Activated naive CD8-positive, alpha-beta T cell (primary cell): ENCODE data around the gene VDR.
"Not testable (repeated sequence)": the region's sequence is repeated elsewhere in the genome, so short reads cannot be mapped to it uniquely, and the experiment has no call there.

ENCODE experiments used
- H3K27ac Mint-ChIP-seq: one replicate; pipeline ENCODE4 v1.8.0; 2021; ENCODE audit warnings: mixed read lengths
- H3K27me3 Mint-ChIP-seq: one replicate; pipeline ENCODE4 v1.8.0; 2021; ENCODE audit warnings: mixed read lengths
- H3K36me3 Mint-ChIP-seq: one replicate; pipeline ENCODE4 v1.8.0; 2021; ENCODE audit warnings: mixed read lengths
- H3K4me1 Mint-ChIP-seq: one replicate; pipeline ENCODE4 v1.8.0; 2021; ENCODE audit warnings: low read depth, mixed read lengths
- H3K4me3 Mint-ChIP-seq: one replicate; pipeline ENCODE4 v1.8.0; 2021; ENCODE audit warnings: mild to moderate bottlenecking, mixed read lengths
- H3K9me3 Mint-ChIP-seq: one replicate; pipeline ENCODE4 v1.8.0; 2021; ENCODE audit warnings: low read depth, mixed read lengths

The VDR gene

GRCh38 chr12:47818467-47819137, 86.2 kb downstream of the VDR start:
- Mint-ChIP-seq H3K27ac (peak overlapping the region; percentile 99), H3K9me3 (no peaks in the 10 kb centered on the region), H3K36me3 (peaks cover 13% of the 10 kb centered on the region), H3K27me3 (no peaks in the 10 kb centered on the region), H3K4me1 (peaks cover 80% of the 10 kb centered on the region), H3K4me3 (peak overlapping the region; percentile 94)

DNA sequence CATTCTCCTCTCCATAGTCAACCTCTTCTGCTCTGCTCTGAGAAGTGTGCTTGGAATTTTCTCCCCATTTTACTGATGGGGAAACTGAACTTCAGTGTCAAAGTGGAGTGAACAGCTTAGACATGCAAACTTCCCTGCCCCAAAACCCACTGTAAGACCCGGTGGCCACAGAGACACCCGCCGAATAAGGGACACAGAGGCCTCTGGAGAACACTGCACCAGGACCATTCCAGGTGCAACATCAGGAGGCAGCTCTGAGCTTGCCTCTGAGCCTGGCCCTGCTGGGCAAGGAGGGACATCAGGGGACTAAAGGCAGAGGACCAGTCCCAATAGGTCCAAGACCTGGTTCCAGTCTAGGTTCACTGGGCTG, 86.8 kb downstream of the VDR start:
- Mint-ChIP-seq H3K27me3 (no peaks in the 10 kb centered on the region), H3K4me1 (peaks cover 80% of the 10 kb centered on the region), H3K27ac (peak overlapping the region; percentile 99), H3K4me3 (peak overlapping the region; percentile 94), H3K36me3 (peaks cover 15% of the 10 kb centered on the region), H3K9me3 (no peaks in the 10 kb centered on the region)

GRCh38 chr12:47817272-47818006, 87.4 kb downstream of the VDR start:
- Mint-ChIP-seq H3K4me1 (peaks cover 78% of the 10 kb centered on the region), H3K27me3 (no peaks in the 10 kb centered on the region), H3K27ac (peak overlapping the region; percentile 99), H3K4me3 (peak overlapping the region; percentile 94), H3K9me3 (no peaks in the 10 kb centered on the region), H3K36me3 (peaks cover 15% of the 10 kb centered on the region)

DNA sequence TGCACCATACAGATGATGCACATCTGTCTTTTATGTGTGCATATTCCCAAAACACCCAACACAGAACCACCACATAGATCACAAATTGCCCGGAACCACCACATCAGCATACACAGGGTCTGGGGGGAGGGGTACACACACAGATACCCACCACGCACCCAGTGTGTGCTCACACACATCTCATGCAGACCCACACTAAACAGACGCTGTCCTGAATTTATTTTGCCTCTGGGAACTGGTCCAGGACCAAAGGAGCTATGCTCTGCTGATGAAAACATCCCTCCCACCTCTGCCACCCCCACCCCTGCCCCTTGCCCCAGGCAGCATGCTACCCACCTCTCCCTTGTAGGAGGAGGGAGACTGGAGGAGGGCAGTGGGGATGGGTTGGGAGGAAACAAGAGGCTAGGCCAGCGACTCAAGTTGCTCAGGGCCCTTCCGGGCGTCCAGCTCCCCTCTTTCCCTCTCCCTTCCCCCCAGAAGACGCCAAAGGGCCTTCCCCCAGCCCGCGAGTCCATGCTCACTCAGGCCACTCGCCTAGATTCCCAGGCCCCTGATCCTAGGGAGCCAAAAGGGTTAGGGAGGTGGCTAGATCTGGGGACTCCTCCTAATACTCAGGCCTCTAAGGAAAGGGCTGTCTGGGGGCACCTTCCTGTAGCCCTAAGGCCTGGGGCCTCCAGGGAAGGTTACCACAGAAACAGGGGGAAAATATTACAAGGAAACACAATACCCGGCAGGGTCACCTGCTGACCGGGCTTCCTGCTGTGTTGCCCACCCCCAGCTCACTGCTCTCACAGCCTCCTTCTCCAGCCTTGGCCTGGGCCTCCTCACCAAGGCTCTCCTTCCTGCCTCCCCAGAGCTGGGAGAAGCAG, 88.2 kb downstream of the VDR start:
- Mint-ChIP-seq H3K36me3 (peaks cover 15% of the 10 kb centered on the region), H3K4me1 (peaks cover 77% of the 10 kb centered on the region), H3K27me3 (no peaks in the 10 kb centered on the region), H3K27ac (peak overlapping the region; percentile 99), H3K4me3 (peak overlapping the region; percentile 94), H3K9me3 (no peaks in the 10 kb centered on the region)

DNA sequence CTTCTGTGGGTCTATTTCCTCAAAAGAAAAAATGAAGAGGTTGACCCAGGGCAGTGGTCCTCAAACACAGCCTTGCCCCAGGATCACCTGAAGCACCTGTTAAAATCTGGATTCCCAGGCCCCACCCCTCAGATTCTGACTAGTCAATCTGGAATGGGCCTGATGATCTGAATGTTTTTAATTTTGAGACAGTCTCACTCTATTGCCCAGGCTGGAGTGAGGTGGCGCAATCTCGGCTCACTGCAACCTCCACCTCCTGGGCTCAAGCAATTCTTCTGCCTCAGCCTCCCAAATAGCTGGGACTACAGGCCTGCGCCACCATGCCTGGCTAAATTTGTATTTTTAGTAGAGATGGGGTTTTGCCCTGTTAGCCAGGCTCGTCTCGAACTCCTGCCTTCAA, 89.3 kb downstream of the VDR start:
- peaks cover 15% of the 10 kb centered on the region for H3K36me3 Mint-ChIP-seq
- H3K9me3 Mint-ChIP-seq, H3K27me3 Mint-ChIP-seq: not testable (repeated sequence)
- peaks cover 78% of the 10 kb centered on the region for H3K4me1 Mint-ChIP-seq
- peak overlapping the region; percentile 94 for H3K4me3 Mint-ChIP-seq
- H3K27ac Mint-ChIP-seq, result peak overlapping the region; percentile 99

- peaks cover 82% of the 10 kb centered on the region for H3K4me1 Mint-ChIP-seq
- peak overlapping the region; percentile 94 for H3K4me3 Mint-ChIP-seq
- H3K9me3 Mint-ChIP-seq, result no peaks in the 10 kb centered on the region
- peaks cover 15% of the 10 kb centered on the region for H3K36me3 Mint-ChIP-seq
- no peaks in the 10 kb centered on the region for H3K27me3 Mint-ChIP-seq
- H3K27ac Mint-ChIP-seq, result peak overlapping the region; percentile 99
Observed at GRCh38 chr12:47814539-47815170, 90.1 kb downstream of the VDR start.

DNA sequence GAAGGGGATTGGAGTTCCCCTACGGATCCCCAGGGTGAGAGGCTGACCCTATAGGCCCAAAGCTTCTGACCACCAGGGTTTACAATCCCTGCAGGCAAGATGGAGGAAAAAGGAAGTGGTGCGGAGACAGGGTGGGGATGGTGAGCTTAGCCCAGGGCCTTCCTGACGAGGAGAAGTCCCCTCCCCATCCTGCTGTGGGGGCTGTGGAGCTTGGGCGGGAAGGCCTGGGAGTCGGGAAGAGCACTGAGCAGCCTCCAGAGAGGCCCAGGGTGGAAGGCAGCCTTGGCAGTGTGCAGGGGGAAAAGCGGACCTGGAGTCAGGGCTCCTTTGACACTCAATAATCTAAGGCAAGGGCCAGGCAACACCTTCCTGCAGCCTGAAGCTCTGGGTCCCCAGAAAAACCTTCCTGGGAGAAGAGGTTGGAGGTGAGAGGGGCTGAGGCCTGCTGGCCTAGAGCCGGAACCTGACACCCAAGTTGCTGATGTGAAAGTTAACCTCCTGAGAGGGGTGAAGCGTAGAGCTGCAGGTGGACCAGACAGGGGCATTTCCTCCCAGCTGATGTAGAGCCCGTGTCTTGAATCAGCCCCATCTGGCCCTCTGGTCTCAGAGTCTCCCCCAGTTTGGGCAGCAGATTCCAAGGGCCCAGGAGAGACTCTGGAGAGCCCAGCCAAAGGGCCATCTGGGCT, 91.1 kb downstream of the VDR start:
- H3K9me3 Mint-ChIP-seq, result no peaks in the 10 kb centered on the region
- peak overlapping the region; percentile 99 for H3K27ac Mint-ChIP-seq
- H3K27me3 Mint-ChIP-seq, result no peaks in the 10 kb centered on the region
- H3K36me3 Mint-ChIP-seq, result peaks cover 15% of the 10 kb centered on the region
- H3K4me3 Mint-ChIP-seq, result peak overlapping the region; percentile 94
- peaks cover 89% of the 10 kb centered on the region for H3K4me1 Mint-ChIP-seq

GRCh38 chr12:47812797-47813510, 91.8 kb downstream of the VDR start:
- H3K4me3 Mint-ChIP-seq, result peak overlapping the region; percentile 94
- H3K4me1 Mint-ChIP-seq, result peaks cover 93% of the 10 kb centered on the region
- H3K36me3 Mint-ChIP-seq, result peaks cover 15% of the 10 kb centered on the region
- peak overlapping the region; percentile 99 for H3K27ac Mint-ChIP-seq
- no peaks in the 10 kb centered on the region for H3K9me3 Mint-ChIP-seq
- no peaks in the 10 kb centered on the region for H3K27me3 Mint-ChIP-seq

DNA sequence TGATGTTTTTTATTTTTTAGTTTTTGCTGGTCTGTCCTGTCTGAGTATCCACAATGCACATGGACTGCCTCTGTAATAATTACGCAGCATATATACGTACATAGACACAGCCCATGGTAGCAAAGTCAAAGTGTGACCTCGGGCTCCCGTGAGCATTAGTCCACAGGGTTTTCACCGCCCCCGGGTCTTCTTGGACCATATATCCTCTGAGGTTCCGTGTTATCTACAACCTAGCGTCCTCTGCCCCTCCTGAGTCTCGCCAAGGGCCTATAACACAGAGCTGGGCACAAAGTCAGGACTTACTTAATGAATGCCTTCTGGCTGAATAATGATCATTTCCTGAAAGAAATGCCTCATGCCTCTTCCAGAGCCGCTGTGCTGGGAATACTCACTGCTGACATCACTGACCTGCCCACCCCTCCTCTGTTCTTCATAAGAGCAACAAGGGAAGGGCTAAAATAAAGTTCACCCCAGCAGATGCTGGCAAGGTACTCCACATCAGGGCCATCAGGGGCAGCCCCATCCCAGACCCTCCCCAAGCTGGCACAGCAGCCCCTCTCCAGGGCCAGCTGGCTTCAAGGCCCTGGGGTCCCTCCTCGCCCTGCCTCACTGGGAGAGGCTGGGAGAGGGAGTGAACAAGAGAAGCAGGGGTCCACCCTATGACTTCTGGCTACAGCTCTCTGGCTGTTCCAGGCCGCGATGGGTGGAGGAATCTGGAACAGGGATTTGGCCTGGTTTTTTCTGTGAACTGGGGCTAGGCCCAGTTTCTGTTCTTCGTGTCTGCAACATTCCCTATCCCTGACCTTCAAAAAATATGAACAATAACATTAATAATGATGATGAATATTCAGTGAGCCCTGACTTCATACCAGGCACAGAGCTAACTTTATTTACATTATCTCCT, 93.0 kb downstream of the VDR start:
- Mint-ChIP-seq H3K27me3 (no peaks in the 10 kb centered on the region), H3K27ac (peak overlapping the region; percentile 99), H3K9me3 (no peaks in the 10 kb centered on the region), H3K4me1 (peaks cover 95% of the 10 kb centered on the region), H3K4me3 (peak overlapping the region; percentile 94), H3K36me3 (peaks cover 14% of the 10 kb centered on the region)

DNA sequence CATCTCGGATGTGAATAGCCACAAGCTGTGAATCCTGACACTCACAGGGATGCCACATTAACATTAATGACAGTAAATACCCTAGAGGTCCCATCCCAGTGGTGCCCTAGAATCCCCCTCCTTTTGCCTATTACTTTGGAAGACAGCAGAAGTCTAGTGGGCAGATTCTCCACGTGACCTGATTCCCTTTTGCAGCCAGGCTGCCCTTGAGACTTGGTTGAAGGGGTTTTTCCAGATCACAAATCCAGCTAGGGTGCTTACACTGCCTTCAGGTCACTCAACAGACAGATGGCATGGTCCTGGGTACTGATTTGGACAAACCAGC, 93.8 kb downstream of the VDR start:
- Mint-ChIP-seq H3K36me3 (peaks cover 14% of the 10 kb centered on the region), H3K9me3 (no peaks in the 10 kb centered on the region), H3K27me3 (no peaks in the 10 kb centered on the region), H3K4me3 (peak overlapping the region; percentile 87), H3K27ac (peak overlapping the region; percentile 99), H3K4me1 (peaks cover 95% of the 10 kb centered on the region)

DNA sequence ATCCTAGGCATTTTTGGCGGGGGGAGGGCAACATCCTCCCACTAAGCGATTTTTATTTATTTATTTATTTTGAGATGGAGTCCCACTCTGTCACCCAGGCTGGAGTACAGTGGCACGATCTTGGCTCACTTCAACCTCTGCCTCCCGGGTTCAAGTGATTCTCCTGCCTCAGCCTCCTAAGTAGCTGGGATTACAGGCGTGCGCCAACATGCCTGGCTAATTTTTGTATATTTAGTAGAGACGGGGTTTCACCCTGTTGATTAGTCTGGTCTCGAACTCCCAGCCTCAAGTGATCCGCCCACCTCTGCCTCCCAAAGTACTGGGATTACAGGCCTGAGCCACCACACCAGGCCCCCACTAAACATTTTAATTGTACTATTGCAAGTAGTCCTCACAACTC, 95.3 kb downstream of the VDR start:
- H3K9me3 Mint-ChIP-seq, H3K27me3 Mint-ChIP-seq: not testable (repeated sequence)
- Mint-ChIP-seq H3K4me1 (peaks cover 95% of the 10 kb centered on the region), H3K4me3 (peak overlapping the region; percentile 87), H3K27ac (peak overlapping the region; percentile 99), H3K36me3 (peaks cover 10% of the 10 kb centered on the region)

GRCh38 chr12:47808574-47809365, 96.0 kb downstream of the VDR start:
- H3K4me3 Mint-ChIP-seq, result peak overlapping the region; percentile 74
- H3K4me1 Mint-ChIP-seq, result peaks cover 95% of the 10 kb centered on the region
- H3K27ac Mint-ChIP-seq, result peak overlapping the region; percentile 86
- no peaks in the 10 kb centered on the region for H3K27me3 Mint-ChIP-seq
- H3K9me3 Mint-ChIP-seq, result no peaks in the 10 kb centered on the region
- H3K36me3 Mint-ChIP-seq, result peaks cover 6% of the 10 kb centered on the region
